GM21529 (cell line): ENCODE results near the gene AJAP1.

ENCODE experiments used
- ATAC-seq: cut with Tn5 transposase; IDR thresholded peaks from one replicate; pipeline ENCODE4 v1.9.1; 2021; ENCODE audit not compliant: unreplicated experiment

The AJAP1 gene

DNA sequence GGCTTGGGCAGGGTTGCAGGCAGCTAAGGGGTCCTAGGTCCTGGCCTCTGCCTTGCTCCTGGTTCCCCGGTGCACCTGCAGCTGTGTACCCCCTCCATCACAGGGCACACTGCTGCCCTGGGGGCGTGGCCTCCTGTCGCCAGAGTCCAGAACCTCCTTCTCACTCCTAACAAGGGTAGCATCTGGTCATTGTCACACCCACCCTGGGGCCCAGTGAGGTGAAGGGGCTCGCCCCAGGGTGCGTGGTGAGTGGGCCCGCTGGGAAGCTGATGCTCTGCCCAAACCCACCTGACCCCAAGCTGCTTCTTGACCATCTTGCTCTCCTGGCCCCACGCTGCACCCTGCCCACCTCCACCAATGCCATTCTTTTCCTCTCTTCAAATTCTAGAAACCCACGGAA is 44.5 kb downstream of the AJAP1 start:
- ATAC-seq = no peak

GRCh38 chr1:4699376-4700301 is 45.2 kb downstream of the AJAP1 start:
- no peak for ATAC-seq

GRCh38 chr1:4700801-4701200 is 46.4 kb downstream of the AJAP1 start:
- ATAC-seq = no peak

GRCh38 chr1:4701276-4701675 is 46.9 kb downstream of the AJAP1 start:
- ATAC-seq = no peak

DNA sequence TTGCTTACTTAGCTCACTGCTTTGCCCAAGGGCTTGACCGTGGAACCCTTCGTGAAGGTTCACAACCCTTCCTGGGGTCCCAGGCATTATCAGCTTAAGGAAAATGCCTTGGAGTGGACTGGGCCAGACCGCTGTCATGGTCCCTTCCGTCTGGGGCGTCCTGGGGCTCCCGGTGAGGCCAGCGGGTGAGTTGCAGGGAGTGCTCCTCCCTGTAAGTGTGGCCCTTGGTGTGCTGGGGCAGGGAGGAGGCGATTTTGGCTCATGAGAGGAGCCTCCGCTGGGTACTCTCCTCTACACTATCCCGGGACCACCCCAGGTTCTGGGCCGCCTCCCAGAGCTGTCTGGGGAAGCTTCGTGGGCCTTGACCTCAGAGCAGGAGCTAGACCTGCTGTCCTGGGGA is 48.1 kb downstream of the AJAP1 start:
- no peak for ATAC-seq

GRCh38 chr1:4702932-4703331 is 48.5 kb downstream of the AJAP1 start:
- ATAC-seq = no peak

GRCh38 chr1:4703646-4704045 is 49.2 kb downstream of the AJAP1 start:
- no peak for ATAC-seq

DNA sequence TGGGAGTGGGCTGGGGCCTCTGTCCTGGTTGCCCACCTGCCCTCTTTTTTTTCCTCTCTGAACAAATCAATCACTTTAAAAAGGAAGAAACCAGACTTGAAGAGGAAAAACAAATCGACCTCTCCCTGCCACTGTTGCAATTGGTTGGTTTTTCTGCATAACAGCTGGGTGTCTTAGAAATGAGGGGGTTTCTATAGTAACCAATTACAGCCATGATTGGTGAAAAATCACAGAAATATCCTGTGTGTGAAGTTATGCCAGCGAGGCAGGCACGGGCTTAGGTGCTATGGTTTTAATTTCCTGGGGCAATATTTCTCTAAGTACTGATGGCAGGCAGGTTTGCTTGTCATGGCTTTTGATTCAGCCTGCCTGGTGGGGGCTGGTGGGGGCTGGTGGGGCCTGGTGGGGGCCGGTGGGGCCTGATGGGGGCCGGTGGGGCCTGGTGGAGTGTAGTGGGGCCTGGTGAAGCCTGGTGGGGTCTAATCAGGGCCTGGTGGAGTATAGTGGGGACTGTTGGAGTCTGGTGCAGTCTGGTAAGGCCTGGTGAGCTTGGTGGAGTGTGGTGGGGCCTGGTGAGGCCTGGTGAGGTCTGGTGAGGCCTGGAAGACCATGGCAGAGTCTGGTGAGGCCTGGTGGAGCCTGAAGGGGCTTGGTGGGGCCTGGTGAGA is 54.6 kb downstream of the AJAP1 start:
- ATAC-seq = no peak

- no peak for ATAC-seq
These were observed 55.2 kb downstream of the AJAP1 start for GRCh38 chr1:4709641-4710040.

DNA sequence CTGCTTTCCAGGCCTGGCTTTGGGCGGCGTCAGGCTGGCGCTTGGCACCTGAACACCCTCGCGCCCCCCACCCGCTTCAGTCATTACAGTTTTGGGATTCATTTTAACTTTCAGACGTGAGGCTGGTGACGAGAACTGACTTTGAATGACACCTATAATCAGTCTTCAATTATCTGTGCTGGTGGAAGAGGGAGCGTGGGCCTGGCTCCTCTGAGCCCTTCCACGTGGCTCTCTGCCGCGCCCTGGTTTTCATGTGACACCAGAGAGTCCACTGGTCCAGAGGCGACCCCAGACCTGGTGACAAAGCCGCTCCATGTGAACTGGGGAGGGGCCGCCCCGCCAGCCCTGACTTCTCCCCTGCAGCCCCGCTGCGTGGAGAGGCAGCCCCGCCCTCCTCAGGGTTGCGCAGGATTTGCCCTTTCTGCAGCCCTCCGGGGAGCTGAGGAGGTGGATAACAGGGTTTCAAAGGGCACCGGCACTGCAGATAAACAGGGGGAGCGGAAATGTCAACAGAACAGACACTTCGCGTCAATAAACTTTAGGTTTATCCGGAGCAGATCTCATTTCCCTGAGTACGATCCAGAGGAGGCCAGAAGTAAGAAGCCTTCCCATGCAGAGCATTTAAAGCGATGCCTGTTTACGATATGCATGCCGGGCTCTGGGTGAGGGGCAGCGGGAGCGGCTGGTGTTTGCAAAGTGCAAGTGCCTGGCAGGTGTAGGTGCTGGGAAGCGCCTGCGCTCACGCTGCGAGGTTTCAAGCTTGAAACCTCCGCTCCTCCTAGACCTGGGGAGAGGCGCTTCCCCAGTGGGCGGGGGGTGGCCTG is 56.4 kb downstream of the AJAP1 start:
- no peak for ATAC-seq

DNA sequence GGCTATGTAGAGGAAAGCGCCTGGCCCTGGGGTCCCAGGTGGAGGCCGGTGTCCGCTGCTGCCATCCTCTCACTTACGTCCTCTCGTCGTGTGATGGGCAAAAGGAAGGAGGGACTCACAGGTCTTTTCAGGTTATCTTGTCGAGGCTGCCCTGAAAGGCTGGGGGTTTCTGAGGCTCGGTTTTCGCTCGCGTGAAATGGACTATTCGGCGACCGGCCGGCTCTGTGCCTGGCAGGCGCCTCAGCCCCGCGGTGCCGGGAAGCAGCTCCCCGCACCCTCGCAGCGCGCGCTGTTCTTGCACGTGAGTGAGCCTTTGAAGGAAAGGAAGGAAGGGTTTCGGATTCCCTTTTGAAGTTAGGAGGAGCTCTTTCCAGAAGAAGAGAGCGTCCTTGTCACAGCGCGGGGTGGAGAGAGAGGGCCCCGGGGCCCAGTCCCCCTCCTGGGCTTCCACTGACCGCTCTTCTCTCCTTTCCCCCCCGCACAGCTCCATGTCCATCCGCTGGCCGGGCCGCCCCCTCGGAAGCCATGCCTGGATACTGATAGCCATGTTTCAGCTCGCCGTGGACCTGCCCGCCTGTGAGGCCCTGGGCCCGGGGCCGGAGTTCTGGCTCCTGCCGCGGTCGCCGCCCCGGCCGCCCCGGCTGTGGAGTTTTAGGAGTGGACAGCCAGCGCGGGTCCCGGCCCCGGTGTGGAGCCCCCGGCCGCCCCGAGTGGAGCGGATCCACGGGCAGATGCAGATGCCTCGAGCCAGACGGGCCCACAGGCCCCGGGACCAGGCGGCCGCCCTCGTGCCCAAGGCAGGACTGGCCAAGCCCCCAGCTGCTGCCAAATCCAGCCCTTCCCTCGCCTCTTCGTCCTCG is 57.2 kb downstream of the AJAP1 start:
- no peak for ATAC-seq

- ATAC-seq = no peak
These were observed 59.3 kb downstream of the AJAP1 start for GRCh38 chr1:4713669-4714068.

DNA sequence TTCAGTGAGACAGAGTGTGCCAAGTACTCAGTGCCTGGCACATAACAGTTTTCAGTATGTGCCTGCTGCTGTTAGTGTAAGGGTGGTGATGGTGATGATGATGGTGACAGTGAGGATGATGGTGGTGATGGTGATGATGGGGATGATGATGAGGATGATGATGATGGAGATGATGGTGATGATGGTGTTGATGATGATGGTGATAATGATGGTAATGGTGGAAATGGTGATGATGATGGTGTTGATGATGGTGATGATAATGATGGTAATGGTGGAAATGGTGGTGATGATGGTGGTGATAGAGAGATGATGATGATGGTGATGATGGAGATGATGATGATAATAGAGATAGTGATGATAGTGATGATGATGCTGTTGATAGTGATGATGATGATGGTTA is 62.0 kb downstream of the AJAP1 start:
- ATAC-seq = no peak

GRCh38 chr1:4718071-4718470 is 63.7 kb downstream of the AJAP1 start:
- ATAC-seq = no peak

DNA sequence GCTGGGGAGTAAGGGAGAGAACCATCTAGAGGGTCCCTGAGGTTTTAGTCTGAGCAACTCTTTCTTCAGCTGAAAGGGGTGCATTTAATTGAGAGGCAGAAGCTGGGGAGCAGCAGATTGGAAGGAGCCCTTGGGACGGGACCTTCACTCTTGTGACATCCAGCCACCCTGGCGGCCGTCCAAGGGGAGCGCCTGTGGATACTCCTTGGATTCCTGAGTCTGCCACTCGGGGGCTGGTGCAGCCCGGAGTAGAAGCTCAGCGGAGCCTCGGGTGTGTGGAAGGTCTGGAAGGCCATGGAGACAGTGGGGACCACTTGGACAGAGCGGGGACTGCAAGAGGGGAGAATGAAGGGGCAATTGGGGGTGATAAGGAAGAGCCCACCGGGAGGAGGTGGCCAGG is 68.7 kb downstream of the AJAP1 start:
- no peak for ATAC-seq

GRCh38 chr1:4724001-4724400 is 69.6 kb downstream of the AJAP1 start:
- no peak for ATAC-seq

- ATAC-seq = no peak
These were observed 70.4 kb downstream of the AJAP1 start for GRCh38 chr1:4724695-4725250.

DNA sequence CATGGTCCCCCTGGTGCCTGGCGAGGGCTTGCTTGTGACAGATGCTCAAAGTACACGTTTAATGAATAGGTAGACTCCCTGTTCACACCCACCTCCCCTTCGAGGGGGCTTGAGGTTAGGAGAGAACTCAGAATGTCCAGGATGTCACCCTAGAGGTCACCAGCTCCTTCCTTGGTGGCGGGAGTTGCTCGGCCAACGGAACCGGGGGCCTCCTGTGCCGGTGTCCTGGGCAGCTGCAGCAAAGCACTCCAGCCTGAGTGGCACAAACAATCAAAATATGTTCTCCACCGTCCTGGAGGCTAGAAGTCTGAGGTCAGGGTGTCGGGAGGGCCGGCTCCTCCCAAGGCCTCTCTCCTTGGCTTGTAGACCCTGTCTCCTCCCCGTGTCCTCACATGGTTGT is 71.0 kb downstream of the AJAP1 start:
- no peak for ATAC-seq

GRCh38 chr1:4726620-4727341 is 72.4 kb downstream of the AJAP1 start:
- no peak for ATAC-seq
